ENCODE measurements around the gene TMPRSS9.
"Not testable (repeated sequence)": the region's sequence is repeated elsewhere in the genome, so short reads cannot be mapped to it uniquely, and the experiment has no call there.

TMPRSS9 gene

GRCh38 chr19:2362970-2363300 lies 2.9 kb downstream of the TMPRSS9 start:
- no peak for DNase-seq

- DNase-seq, result no peak
These were observed 3.4 kb downstream of the TMPRSS9 start for GRCh38 chr19:2363419-2363818.

- no peak for DNase-seq
These were observed 5.3 kb downstream of the TMPRSS9 start for GRCh38 chr19:2365201-2365970.

- no peak for DNase-seq
These were observed 11.6 kb downstream of the TMPRSS9 start for GRCh38 chr19:2371656-2372055.

GRCh38 chr19:2372076-2372612 lies 12.1 kb downstream of the TMPRSS9 start:
- no peak for DNase-seq

GRCh38 chr19:2374808-2375207 lies 14.7 kb downstream of the TMPRSS9 start:
- no peak for DNase-seq

- no peak for DNase-seq
These were observed 15.5 kb downstream of the TMPRSS9 start for GRCh38 chr19:2375353-2376121.

GRCh38 chr19:2376784-2377519 lies 16.9 kb downstream of the TMPRSS9 start:
- DNase-seq, result no peak

GRCh38 chr19:2380567-2380966 lies 20.5 kb downstream of the TMPRSS9 start:
- no peak for DNase-seq

GRCh38 chr19:2381148-2381820 lies 21.2 kb downstream of the TMPRSS9 start:
- DNase-seq, result no peak

GRCh38 chr19:2382530-2383222 lies 22.6 kb downstream of the TMPRSS9 start:
- no peak for DNase-seq

GRCh38 chr19:2385053-2385721 lies 25.1 kb downstream of the TMPRSS9 start:
- DNase-seq, result no peak

GRCh38 chr19:2387367-2388288 lies 27.6 kb downstream of the TMPRSS9 start:
- no peak for DNase-seq

- no peak for DNase-seq
These were observed 29.5 kb downstream of the TMPRSS9 start for GRCh38 chr19:2389594-2389993.

GRCh38 chr19:2391118-2391725 lies 31.2 kb downstream of the TMPRSS9 start:
- DNase-seq, result peak; percentile 71

GRCh38 chr19:2392366-2392765 lies 32.3 kb downstream of the TMPRSS9 start:
- DNase-seq, result no peak

GRCh38 chr19:2392899-2393298 lies 32.8 kb downstream of the TMPRSS9 start:
- not testable (repeated sequence) for DNase-seq

- no peak for DNase-seq
These were observed 34.0 kb downstream of the TMPRSS9 start for GRCh38 chr19:2394054-2394441.

GRCh38 chr19:2394442-2395292 lies 34.6 kb downstream of the TMPRSS9 start:
- DNase-seq, result no peak
